ENCODE results near the gene DLGAP1. TPM values are rescaled to one million over a fixed set of nuclear protein-coding genes. Genes with fewer than 3 reads are reported as not detected.
A peak's percentile ranks its signal among the peaks of the same experiment; 100 is the strongest.

DLGAP1 gene
- total and polyA plus RNA-seq, 2 of the 8 experiments (the other 6 are each of a cell fraction or from before 2014, with no cell fraction given) = 11.8 to 16.9 TPM

- H2BK15ac ChIP-seq (ENCODE audit: low read length) = no peak overlapping the region
- H3K4me1 ChIP-seq (replicated peaks in 1 of 4; ENCODE audit: control insufficient read depth in 3 of 4, insufficient read depth in 4 of 4, low read length in 3 of 4) = peaks cover 0 to 6% (median 3%) of the 10 kb centered on the region in 4 experiments; a peak in 4 of 7 replicates
- no peak overlapping the region for H4K8ac ChIP-seq (ENCODE audit: extremely low read depth, insufficient read depth, low read length)
- H3K79me1 ChIP-seq (ENCODE audit: low read depth, low read length) = no peaks in the 10 kb centered on the region
- no peak overlapping the region for H2BK12ac ChIP-seq (ENCODE audit: low read depth, low read length)
- H2BK5ac ChIP-seq (ENCODE audit: low read depth, low read length) = no peak overlapping the region
- H3K4ac ChIP-seq (replicated peaks; ENCODE audit: insufficient read length, low read depth, low read length) = no peak overlapping the region
- no peak overlapping the region for H3K4me3 ChIP-seq (ENCODE audit: extremely low read depth in 1 of 4, insufficient read depth in 2 of 4, low read depth in 3 of 4, low read length in 4 of 4)
- H3K9ac ChIP-seq (replicated peaks in 1 of 4; ENCODE audit: extremely low read depth in 1 of 4, low read depth in 3 of 4, low read length in 3 of 4) = peak overlapping the region in 1 of 4 experiments; percentile 43; a peak in 1 of 7 replicates
- CTCF ChIA-PET (ENCODE audit: partially characterized antibody) = interaction anchor here (1.4 kb wide), 1 partner anchor 21 kb away, joined by 5 read pairs; no protein-coding TSS in a partner anchor
- H2BK120ac ChIP-seq (replicated peaks; ENCODE audit: low read depth, low read length) = no peak overlapping the region
- DNase-seq (ENCODE audit: low read depth in 1 of 2, low spot score in 2 of 2) (no peak), FAIRE-seq (no peak)
- H2AK5ac ChIP-seq (ENCODE audit: low read depth, low read length) = no peak overlapping the region
- H3K36me3 ChIP-seq (ENCODE audit: control insufficient read depth in 2 of 4, insufficient read depth in 4 of 4, low read length in 3 of 4) = no peaks in the 10 kb centered on the region
- no peaks in the 10 kb centered on the region for H3K79me2 ChIP-seq (ENCODE audit: control insufficient read depth in 1 of 2, insufficient read depth in 2 of 2, low read length in 2 of 2)
- POLR2A ChIA-PET (ENCODE audit: partially characterized antibody) = no interaction called here
- H3K9me3 ChIP-seq (ENCODE audit: insufficient read depth in 2 of 2, low read depth in 1 of 2, low read length in 1 of 2) = no peaks in the 10 kb centered on the region
- 0 out of 2 replicates have a peak overlapping the region, but pooled peaks have one; percentile 44 for H3K18ac ChIP-seq (ENCODE audit: extremely low read depth, low read length)
- no peaks in the 10 kb centered on the region; the same call in 1 of the 2 replicates for H3K23me2 ChIP-seq (ENCODE audit: low read depth, low read length)
- H3K14ac ChIP-seq (ENCODE audit: insufficient read length) = no peak overlapping the region
- no peak overlapping the region for H4K5ac ChIP-seq (ENCODE audit: insufficient read length, low read depth, low read length)
- no peaks in the 10 kb centered on the region for H3K27me3 ChIP-seq (replicated peaks in 1 of 4; ENCODE audit: control insufficient read depth in 3 of 4, extremely low read depth in 1 of 4, insufficient read depth in 3 of 4, low read length in 3 of 4)
- WGBS, 2 experiments (ENCODE audit: extremely low coverage in 1 of 2, insufficient coverage in 1 of 2, insufficient read length in 1 of 2, insufficient replicate concordance in 2 of 2, low coverage in 1 of 2, low lambda C conversion rate in 2 of 2, missing lambda C conversion rate in 1 of 2) = 94% methylated on average over 5 of the region's 5 CpGs; no CpG with 5 or more reads in 1 of the 2 experiments
- H2AFZ ChIP-seq (ENCODE audit: low read length) = no peak overlapping the region
- no peak overlapping the region for H3K56ac ChIP-seq (replicated peaks; ENCODE audit: insufficient read length, low read depth, low read length)
- H2BK20ac ChIP-seq (ENCODE audit: low read length) = no peak overlapping the region
- no peak overlapping the region for H3K27ac ChIP-seq (ENCODE audit: low read depth, low read length)
- no peaks in the 10 kb centered on the region for H4K20me1 ChIP-seq (replicated peaks in 1 of 2; ENCODE audit: control insufficient read depth in 1 of 2, insufficient read depth in 2 of 2, low read length in 2 of 2)
- H3K4me2 ChIP-seq (ENCODE audit: insufficient read depth in 1 of 2, low read depth in 2 of 2, low read length in 2 of 2) = no peak overlapping the region
- H3K23ac ChIP-seq (ENCODE audit: insufficient read length) = peak overlapping the region; percentile 55
- H4K91ac ChIP-seq (replicated peaks; ENCODE audit: insufficient read length, low read length) = no peak overlapping the region
- TF ChIP-seq FOSL1 (IDR thresholded peaks at IDR 0.05; ENCODE audit: insufficient read depth, low read depth, low read length) (no peak), POLR2AphosphoS5 (IDR thresholded peaks at IDR 0.05; ENCODE audit: low read depth, low read length) (no peak), BCL11A (IDR thresholded peaks at IDR 0.05; ENCODE audit: low read depth in 2 of 2, low read length in 2 of 2) (no peak), EP300 (IDR thresholded peaks at IDR 0.05; ENCODE audit: borderline replicate concordance in 1 of 2, low read depth in 2 of 2, low read length in 2 of 2) (no peak), RFX5 (IDR thresholded peaks at IDR 0.05; ENCODE audit: borderline replicate concordance, low read depth, low read length) (no peak), BACH1 (IDR thresholded peaks at IDR 0.05; ENCODE audit: low read length) (no peak), GABPA (IDR thresholded peaks at IDR 0.05; ENCODE audit: borderline replicate concordance, insufficient read depth, low read length) (no peak), CBX8 (IDR thresholded peaks at IDR 0.05; ENCODE audit: borderline replicate concordance, low read depth, low read length) (no peak), TAF1 (IDR thresholded peaks at IDR 0.05; ENCODE audit: low read depth, low read length) (no peak)
- TF ChIP-seq, protein P1, sequence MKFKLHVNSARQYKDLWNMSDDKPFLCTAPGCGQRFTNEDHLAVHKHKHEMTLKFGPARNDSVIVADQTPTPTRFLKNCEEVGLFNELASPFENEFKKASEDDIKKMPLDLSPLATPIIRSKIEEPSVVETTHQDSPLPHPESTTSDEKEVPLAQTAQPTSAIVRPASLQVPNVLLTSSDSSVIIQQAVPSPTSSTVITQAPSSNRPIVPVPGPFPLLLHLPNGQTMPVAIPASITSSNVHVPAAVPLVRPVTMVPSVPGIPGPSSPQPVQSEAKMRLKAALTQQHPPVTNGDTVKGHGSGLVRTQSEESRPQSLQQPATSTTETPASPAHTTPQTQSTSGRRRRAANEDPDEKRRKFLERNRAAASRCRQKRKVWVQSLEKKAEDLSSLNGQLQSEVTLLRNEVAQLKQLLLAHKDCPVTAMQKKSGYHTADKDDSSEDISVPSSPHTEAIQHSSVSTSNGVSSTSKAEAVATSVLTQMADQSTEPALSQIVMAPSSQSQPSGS (IDR thresholded peaks at IDR 0.05; ENCODE audit: low read length) = no peak
Observed at GRCh38 chr18:4203568-4204437, 251.3 kb downstream of the DLGAP1 start.
